ENCODE results near the gene ATAD3C.

DNA sequence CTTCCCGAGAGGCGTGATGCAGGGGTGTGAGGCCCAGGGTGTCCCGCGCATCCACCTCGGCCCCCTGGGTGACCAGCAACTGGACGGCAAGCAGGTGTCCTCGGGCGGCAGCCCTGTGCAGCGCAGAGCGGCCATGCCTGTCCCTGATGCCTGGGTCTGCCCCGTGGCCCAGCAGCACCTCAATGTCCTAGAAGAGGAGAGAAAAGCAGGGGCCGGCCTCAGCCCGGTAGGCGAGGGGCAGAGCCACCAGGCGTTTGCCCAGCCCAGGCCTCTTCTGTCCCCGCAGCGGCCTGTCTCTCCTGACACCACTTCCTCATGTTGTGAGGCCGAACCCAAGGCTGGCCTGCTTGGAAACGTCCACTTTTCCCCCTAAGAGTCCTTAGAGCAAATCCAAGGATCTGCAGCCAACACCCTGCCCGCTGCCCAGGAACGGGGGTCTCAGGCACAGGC is 30.1 kb upstream of the ATAD3C start:
- TF ChIP-seq E2F6 (IDR thresholded peaks at IDR 0.05) (no peak), CBX8 (IDR thresholded peaks at IDR 0.05; ENCODE audit: borderline replicate concordance, low read depth, low read length) (no peak), POLR2A (IDR thresholded peaks at IDR 0.05; ENCODE audit: control extremely low read depth in 1 of 2, low read depth in 2 of 2, low read length in 2 of 2) (no peak), CTCF (IDR thresholded peaks at IDR 0.05; ENCODE audit: control extremely low read depth in 1 of 3, insufficient read depth in 1 of 3, low read depth in 1 of 3, low read length in 3 of 3) (no peak), TAF1 (IDR thresholded peaks at IDR 0.05; ENCODE audit: low read depth, low read length) (no peak), BRCA1 (IDR thresholded peaks at IDR 0.05; ENCODE audit: low read depth, low read length) (no peak), POLR2AphosphoS5 (IDR thresholded peaks at IDR 0.05; ENCODE audit: low read depth, low read length) (no peak)

All from H1 (cell line).